ENCODE measurements around the gene SIL1. TPM values are rescaled to one million over a fixed set of nuclear protein-coding genes. Genes with fewer than 3 reads are reported as not detected.

SIL1 gene
- total RNA-seq, 1 experiment from 2014 or later, result 10.7 TPM

DNA sequence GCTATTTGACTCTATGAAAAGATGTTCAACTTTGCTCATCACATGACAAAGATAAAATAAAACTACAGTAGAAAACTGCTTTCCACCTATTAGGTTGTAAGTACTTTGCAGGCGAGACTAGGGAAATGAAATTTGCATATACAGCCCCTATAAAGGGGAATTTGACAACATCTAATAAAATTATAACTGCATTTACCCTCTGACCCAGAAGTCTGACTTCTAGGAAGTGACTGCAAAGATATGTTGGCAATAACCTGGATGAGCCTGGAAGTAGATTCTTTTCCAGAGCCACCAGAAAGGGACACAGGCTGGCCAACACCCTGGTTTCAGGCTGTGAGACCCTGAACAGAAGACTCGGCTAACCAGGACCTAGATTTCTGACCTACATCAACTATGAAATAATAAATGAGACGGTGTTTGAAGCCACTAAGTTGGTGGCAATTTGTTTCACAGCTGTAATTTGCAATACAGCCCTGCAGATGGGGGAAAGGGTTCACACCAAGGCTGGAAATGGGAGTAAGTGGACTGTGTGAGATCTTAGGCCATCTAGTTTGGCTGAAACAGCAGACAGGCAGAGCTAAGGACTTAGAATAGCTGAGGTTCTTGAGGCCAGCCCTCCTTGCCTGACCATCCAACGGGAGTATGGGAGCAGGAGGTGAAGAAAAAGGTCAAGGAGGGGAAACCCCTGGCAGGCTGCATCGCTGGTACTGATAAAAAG is 106.6 kb downstream of the SIL1 start:
- Mint-ChIP-seq H3K4me1 (peaks cover 2% of the 10 kb centered on the region; the same call in 1 of the 2 replicates), H3K27me3 (ENCODE audit: low read depth) (no peaks in the 10 kb centered on the region), H3K4me3 (no peak overlapping the region), H3K36me3 (no peaks in the 10 kb centered on the region), H3K9me3 (no peaks in the 10 kb centered on the region), H3K27ac (no peak overlapping the region)
- no peak for TF ChIP-seq TP53 (CRISPR knock-in tag; IDR thresholded peaks at IDR 0.05)
- TF ChIP-seq CTCF (IDR thresholded peaks at IDR 0.05), result peak; percentile 13; the same call in 1 of the 2 replicates
- ChIA-PET CTCF (interaction anchor here (0.7 kb wide), 1 partner anchor 170 kb away, joined by 5 read pairs; no protein-coding TSS in a partner anchor), POLR2A (no interaction called here)
- ATAC-seq, result peak; percentile 24; the same call in 1 of the 2 replicates
- DNase-seq (ENCODE audit: low spot score), result no peak

GRCh38 chr5:139090581-139090980 is 107.6 kb downstream of the SIL1 start:
- Mint-ChIP-seq H3K27ac (no peak overlapping the region), H3K4me3 (no peak overlapping the region), H3K36me3 (no peaks in the 10 kb centered on the region), H3K27me3 (ENCODE audit: low read depth) (no peaks in the 10 kb centered on the region), H3K4me1 (peaks cover 2% of the 10 kb centered on the region; the same call in 1 of the 2 replicates), H3K9me3 (peaks cover 2% of the 10 kb centered on the region)
- ChIA-PET CTCF (no interaction called here), POLR2A (no interaction called here)
- ATAC-seq, result no peak
- TF ChIP-seq ERG (CRISPR knock-in tag; IDR thresholded peaks at IDR 0.05), result no peak
- no peak for TF ChIP-seq FOXK1 (CRISPR knock-in tag; IDR thresholded peaks at IDR 0.05)
- no peak for TF ChIP-seq TEAD1 (CRISPR knock-in tag; IDR thresholded peaks at IDR 0.05)
- TF ChIP-seq, protein P1, sequence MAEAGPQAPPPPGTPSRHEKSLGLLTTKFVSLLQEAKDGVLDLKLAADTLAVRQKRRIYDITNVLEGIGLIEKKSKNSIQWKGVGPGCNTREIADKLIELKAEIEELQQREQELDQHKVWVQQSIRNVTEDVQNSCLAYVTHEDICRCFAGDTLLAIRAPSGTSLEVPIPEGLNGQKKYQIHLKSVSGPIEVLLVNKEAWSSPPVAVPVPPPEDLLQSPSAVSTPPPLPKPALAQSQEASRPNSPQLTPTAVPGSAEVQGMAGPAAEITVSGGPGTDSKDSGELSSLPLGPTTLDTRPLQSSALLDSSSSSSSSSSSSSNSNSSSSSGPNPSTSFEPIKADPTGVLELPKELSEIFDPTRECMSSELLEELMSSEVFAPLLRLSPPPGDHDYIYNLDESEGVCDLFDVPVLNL (CRISPR knock-in tag; IDR thresholded peaks at IDR 0.05; ENCODE audit: borderline replicate concordance, low read depth), result no peak
- no peak for DNase-seq (ENCODE audit: low spot score)

GRCh38 chr5:139088024-139088423 is 110.1 kb downstream of the SIL1 start:
- Mint-ChIP-seq H3K36me3 (no peaks in the 10 kb centered on the region), H3K4me1 (peaks cover 2% of the 10 kb centered on the region; the same call in 1 of the 2 replicates), H3K27ac (no peak overlapping the region), H3K9me3 (peaks cover 7% of the 10 kb centered on the region), H3K4me3 (no peak overlapping the region), H3K27me3 (ENCODE audit: low read depth) (no peaks in the 10 kb centered on the region)
- DNase-seq (ENCODE audit: low spot score) (no peak), ATAC-seq (no peak)
- no peak for TF ChIP-seq E2F5 (CRISPR knock-in tag; IDR thresholded peaks at IDR 0.05)
- no peak for TF ChIP-seq ZBTB43 (CRISPR knock-in tag; IDR thresholded peaks at IDR 0.05)
- TF ChIP-seq TP53 (CRISPR knock-in tag; IDR thresholded peaks at IDR 0.05), result no peak
- TF ChIP-seq, protein P2, sequence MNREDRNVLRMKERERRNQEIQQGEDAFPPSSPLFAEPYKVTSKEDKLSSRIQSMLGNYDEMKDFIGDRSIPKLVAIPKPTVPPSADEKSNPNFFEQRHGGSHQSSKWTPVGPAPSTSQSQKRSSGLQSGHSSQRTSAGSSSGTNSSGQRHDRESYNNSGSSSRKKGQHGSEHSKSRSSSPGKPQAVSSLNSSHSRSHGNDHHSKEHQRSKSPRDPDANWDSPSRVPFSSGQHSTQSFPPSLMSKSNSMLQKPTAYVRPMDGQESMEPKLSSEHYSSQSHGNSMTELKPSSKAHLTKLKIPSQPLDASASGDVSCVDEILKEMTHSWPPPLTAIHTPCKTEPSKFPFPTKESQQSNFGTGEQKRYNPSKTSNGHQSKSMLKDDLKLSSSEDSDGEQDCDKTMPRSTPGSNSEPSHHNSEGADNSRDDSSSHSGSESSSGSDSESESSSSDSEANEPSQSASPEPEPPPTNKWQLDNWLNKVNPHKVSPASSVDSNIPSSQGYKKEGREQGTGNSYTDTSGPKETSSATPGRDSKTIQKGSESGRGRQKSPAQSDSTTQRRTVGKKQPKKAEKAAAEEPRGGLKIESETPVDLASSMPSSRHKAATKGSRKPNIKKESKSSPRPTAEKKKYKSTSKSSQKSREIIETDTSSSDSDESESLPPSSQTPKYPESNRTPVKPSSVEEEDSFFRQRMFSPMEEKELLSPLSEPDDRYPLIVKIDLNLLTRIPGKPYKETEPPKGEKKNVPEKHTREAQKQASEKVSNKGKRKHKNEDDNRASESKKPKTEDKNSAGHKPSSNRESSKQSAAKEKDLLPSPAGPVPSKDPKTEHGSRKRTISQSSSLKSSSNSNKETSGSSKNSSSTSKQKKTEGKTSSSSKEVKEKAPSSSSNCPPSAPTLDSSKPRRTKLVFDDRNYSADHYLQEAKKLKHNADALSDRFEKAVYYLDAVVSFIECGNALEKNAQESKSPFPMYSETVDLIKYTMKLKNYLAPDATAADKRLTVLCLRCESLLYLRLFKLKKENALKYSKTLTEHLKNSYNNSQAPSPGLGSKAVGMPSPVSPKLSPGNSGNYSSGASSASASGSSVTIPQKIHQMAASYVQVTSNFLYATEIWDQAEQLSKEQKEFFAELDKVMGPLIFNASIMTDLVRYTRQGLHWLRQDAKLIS (CRISPR knock-in tag; IDR thresholded peaks at IDR 0.05; ENCODE audit: borderline replicate concordance), result no peak
- TF ChIP-seq ZNF121 (CRISPR knock-in tag; IDR thresholded peaks at IDR 0.05), result no peak
- TF ChIP-seq ELF4 (CRISPR knock-in tag; IDR thresholded peaks at IDR 0.05; ENCODE audit: low read depth), result no peak
- ChIA-PET POLR2A (no interaction called here), CTCF (no interaction called here)

All from WTC11 (cell line).